GM21526 (cell line): ENCODE results near the gene FAM131B.
"Not testable (repeated sequence)": the region's sequence is repeated elsewhere in the genome, so short reads cannot be mapped to it uniquely, and the experiment has no call there.

Source experiments
- ATAC-seq: cut with Tn5 transposase; IDR thresholded peaks from one replicate; pipeline ENCODE4 v1.9.1; 2021; ENCODE audit warnings: moderate library complexity; ENCODE audit not compliant: unreplicated experiment, low FRiP score

FAM131B gene

GRCh38 chr7:143395187-143396149 lies 33.0 kb upstream of the FAM131B start:
- no peak for ATAC-seq

GRCh38 chr7:143394777-143395176 lies 32.3 kb upstream of the FAM131B start:
- no peak for ATAC-seq

- no peak for ATAC-seq
Observed at GRCh38 chr7:143394068-143394467, 31.6 kb upstream of the FAM131B start.

- no peak for ATAC-seq
Observed at GRCh38 chr7:143393267-143394041, 30.9 kb upstream of the FAM131B start.

- no peak for ATAC-seq
Observed at GRCh38 chr7:143392875-143393266, 30.4 kb upstream of the FAM131B start.

- ATAC-seq: not testable (repeated sequence)
Observed at GRCh38 chr7:143392427-143392826, 29.9 kb upstream of the FAM131B start.

- no peak for ATAC-seq
Observed at GRCh38 chr7:143391462-143392404, 29.2 kb upstream of the FAM131B start.

- ATAC-seq: no peak
Observed at GRCh38 chr7:143390773-143391317, 28.3 kb upstream of the FAM131B start.

- no peak for ATAC-seq
Observed at GRCh38 chr7:143390104-143390772, 27.7 kb upstream of the FAM131B start.

GRCh38 chr7:143389316-143390103 lies 27.0 kb upstream of the FAM131B start:
- ATAC-seq: no peak

GRCh38 chr7:143388491-143389101 lies 26.1 kb upstream of the FAM131B start:
- ATAC-seq: no peak

GRCh38 chr7:143388051-143388450 lies 25.5 kb upstream of the FAM131B start:
- no peak for ATAC-seq

- no peak for ATAC-seq
Observed at GRCh38 chr7:143387156-143387975, 24.9 kb upstream of the FAM131B start.

GRCh38 chr7:143385891-143386781 lies 23.6 kb upstream of the FAM131B start:
- no peak for ATAC-seq

- ATAC-seq: no peak
Observed at GRCh38 chr7:143384661-143385631, 22.4 kb upstream of the FAM131B start.
